IPS-20b (cell line): ENCODE data around the gene ARID1B.

ENCODE experiments used
- H3K27ac ChIP-seq: one replicate; pipeline ENCODE4 v1.5.1; 2013; ENCODE audit warnings: low read length
- H3K27me3 ChIP-seq: 2 replicates; pipeline ENCODE4 v1.6.1; 2013; ENCODE audit warnings: mild to moderate bottlenecking, low read length, inconsistent platforms; ENCODE audit not compliant: insufficient read depth
- H3K36me3 ChIP-seq: 2 replicates; pipeline ENCODE4 v1.6.1; 2013; ENCODE audit warnings: low read depth, mild to moderate bottlenecking, inconsistent platforms, low read length, moderate library complexity; ENCODE audit not compliant: insufficient read depth
- H3K4me1 ChIP-seq: 2 replicates; pipeline ENCODE4 v1.6.1; 2013; ENCODE audit warnings: mild to moderate bottlenecking, control low read depth, inconsistent platforms, low read length, moderate library complexity; ENCODE audit not compliant: insufficient read depth
- H3K4me3 ChIP-seq: 2 replicates; pipeline ENCODE4 v1.5.1; 2013; ENCODE audit warnings: mild to moderate bottlenecking, low read length, inconsistent platforms
- H3K9ac ChIP-seq: 2 replicates; pipeline ENCODE4 v1.6.1; 2013; ENCODE audit warnings: low read depth, mild to moderate bottlenecking, inconsistent platforms, low read length, moderate library complexity
- H3K9me3 ChIP-seq: 2 replicates; pipeline ENCODE4 v1.6.1; 2013; ENCODE audit warnings: mild to moderate bottlenecking, low read depth, low read length, inconsistent platforms; ENCODE audit not compliant: insufficient read depth

The ARID1B gene

GRCh38 chr6:157157258-157157657 lies 380.1 kb downstream of the ARID1B start:
- H3K9ac ChIP-seq = no peak overlapping the region
- H3K4me1 ChIP-seq = peaks cover 9% of the 10 kb centered on the region
- H3K27ac ChIP-seq = no peak overlapping the region
- no peaks in the 10 kb centered on the region for H3K9me3 ChIP-seq
- H3K27me3 ChIP-seq = no peaks in the 10 kb centered on the region
- no peak overlapping the region for H3K4me3 ChIP-seq
- peaks cover 11% of the 10 kb centered on the region for H3K36me3 ChIP-seq

GRCh38 chr6:157158456-157158855 lies 381.3 kb downstream of the ARID1B start:
- H3K9me3 ChIP-seq = no peaks in the 10 kb centered on the region
- no peak overlapping the region for H3K4me3 ChIP-seq
- H3K4me1 ChIP-seq = peaks cover 9% of the 10 kb centered on the region
- no peak overlapping the region for H3K27ac ChIP-seq
- H3K36me3 ChIP-seq = peaks cover 5% of the 10 kb centered on the region
- no peak overlapping the region for H3K9ac ChIP-seq
- no peaks in the 10 kb centered on the region for H3K27me3 ChIP-seq

GRCh38 chr6:157158897-157159296 lies 381.7 kb downstream of the ARID1B start:
- Histone ChIP-seq H3K27ac (no peak overlapping the region), H3K4me3 (no peak overlapping the region), H3K9ac (no peak overlapping the region), H3K4me1 (peaks cover 9% of the 10 kb centered on the region), H3K9me3 (no peaks in the 10 kb centered on the region), H3K27me3 (no peaks in the 10 kb centered on the region), H3K36me3 (peaks cover 3% of the 10 kb centered on the region)

GRCh38 chr6:157159348-157159747 lies 382.2 kb downstream of the ARID1B start:
- Histone ChIP-seq H3K27ac (no peak overlapping the region), H3K27me3 (no peaks in the 10 kb centered on the region), H3K4me1 (peaks cover 9% of the 10 kb centered on the region), H3K9ac (no peak overlapping the region), H3K36me3 (no peaks in the 10 kb centered on the region; the same call in 1 of the 2 replicates), H3K9me3 (no peaks in the 10 kb centered on the region), H3K4me3 (no peak overlapping the region)

- no peaks in the 10 kb centered on the region for H3K9me3 ChIP-seq
- no peak overlapping the region for H3K4me3 ChIP-seq
- no peak overlapping the region for H3K27ac ChIP-seq
- no peak overlapping the region for H3K9ac ChIP-seq
- no peaks in the 10 kb centered on the region for H3K27me3 ChIP-seq
- H3K4me1 ChIP-seq = no peaks in the 10 kb centered on the region; the same call in 1 of the 2 replicates
- H3K36me3 ChIP-seq = peaks cover 8% of the 10 kb centered on the region
These were observed 384.7 kb downstream of the ARID1B start for GRCh38 chr6:157161912-157162311.

GRCh38 chr6:157162766-157163433 lies 385.7 kb downstream of the ARID1B start:
- Histone ChIP-seq H3K4me3 (no peak overlapping the region), H3K27me3 (no peaks in the 10 kb centered on the region), H3K36me3 (peaks cover 18% of the 10 kb centered on the region), H3K27ac (no peak overlapping the region), H3K9me3 (no peaks in the 10 kb centered on the region), H3K9ac (peak overlapping the region; percentile 4; the same call in 1 of the 2 replicates), H3K4me1 (no peaks in the 10 kb centered on the region; the same call in 1 of the 2 replicates)

- peaks cover 25% of the 10 kb centered on the region for H3K36me3 ChIP-seq
- H3K4me1 ChIP-seq = no peaks in the 10 kb centered on the region; the same call in 1 of the 2 replicates
These were observed 386.4 kb downstream of the ARID1B start for GRCh38 chr6:157163434-157164159.

GRCh38 chr6:157164972-157165371 lies 387.8 kb downstream of the ARID1B start:
- no peak overlapping the region for H3K9ac ChIP-seq
- H3K27ac ChIP-seq = no peak overlapping the region
- no peaks in the 10 kb centered on the region; the same call in 1 of the 2 replicates for H3K4me1 ChIP-seq
- H3K4me3 ChIP-seq = no peak overlapping the region
- no peaks in the 10 kb centered on the region for H3K27me3 ChIP-seq
- no peaks in the 10 kb centered on the region for H3K9me3 ChIP-seq
- H3K36me3 ChIP-seq = peaks cover 30% of the 10 kb centered on the region

More at GRCh38 chr6:157163434-157164159, 386.4 kb downstream of the ARID1B start:
- H3K27ac ChIP-seq = peak overlapping the region; percentile 22
- H3K27me3 ChIP-seq = no peaks in the 10 kb centered on the region
- no peaks in the 10 kb centered on the region for H3K9me3 ChIP-seq
- H3K9ac ChIP-seq = peak overlapping the region; percentile 4; the same call in 1 of the 2 replicates
- H3K4me3 ChIP-seq = no peak overlapping the region

GRCh38 chr6:157166784-157167183 lies 389.6 kb downstream of the ARID1B start:
- Histone ChIP-seq H3K9me3 (no peaks in the 10 kb centered on the region), H3K4me1 (peaks cover under 1% of the 10 kb centered on the region; the same call in 1 of the 2 replicates), H3K36me3 (peaks cover 30% of the 10 kb centered on the region), H3K4me3 (no peak overlapping the region), H3K27me3 (no peaks in the 10 kb centered on the region), H3K9ac (no peak overlapping the region), H3K27ac (no peak overlapping the region)

GRCh38 chr6:157167837-157168236 lies 390.7 kb downstream of the ARID1B start:
- peaks cover 30% of the 10 kb centered on the region for H3K36me3 ChIP-seq

GRCh38 chr6:157168471-157168870 lies 391.3 kb downstream of the ARID1B start:
- Histone ChIP-seq H3K9ac (no peak overlapping the region), H3K27me3 (no peaks in the 10 kb centered on the region), H3K4me1 (peaks cover 13% of the 10 kb centered on the region), H3K9me3 (no peaks in the 10 kb centered on the region), H3K36me3 (peaks cover 30% of the 10 kb centered on the region), H3K4me3 (no peak overlapping the region), H3K27ac (no peak overlapping the region)

More at GRCh38 chr6:157167837-157168236, 390.7 kb downstream of the ARID1B start:
- Histone ChIP-seq H3K4me3 (no peak overlapping the region), H3K9ac (no peak overlapping the region), H3K27ac (no peak overlapping the region), H3K4me1 (peaks cover 11% of the 10 kb centered on the region), H3K27me3 (no peaks in the 10 kb centered on the region), H3K9me3 (no peaks in the 10 kb centered on the region)

GRCh38 chr6:157169226-157169625 lies 392.0 kb downstream of the ARID1B start:
- no peak overlapping the region for H3K9ac ChIP-seq
- H3K36me3 ChIP-seq = peaks cover 30% of the 10 kb centered on the region
- no peaks in the 10 kb centered on the region for H3K27me3 ChIP-seq
- no peak overlapping the region for H3K4me3 ChIP-seq
- H3K4me1 ChIP-seq = peaks cover 13% of the 10 kb centered on the region
- H3K9me3 ChIP-seq = no peaks in the 10 kb centered on the region
- H3K27ac ChIP-seq = no peak overlapping the region
